WTC11 (cell line): ENCODE results near the gene CPB1. TPM values are rescaled to one million over a fixed set of nuclear protein-coding genes. Genes with fewer than 3 reads are reported as not detected.

Experiments used
- ATAC-seq: fragments of 200-7000 bp; cut with Tn5 transposase; 2 replicates; pipeline ENCODE4 v1.10.0; 2021; ENCODE audit warnings: mild to moderate bottlenecking, moderate library complexity
- CTCF ChIA-PET: fragments of 300-600 bp; sonication (Branson Sonifier 250); formaldehyde crosslinking; loops from one replicate; lab custom pipeline; 2021; ENCODE audit warnings: antibody characterized with exemption; lab: Charles Lee
- POLR2A ChIA-PET: fragments of 350-600 bp; sonication (Branson Sonifier 250); formaldehyde crosslinking; loops from one replicate; lab custom pipeline; 2021; ENCODE audit warnings: antibody characterized with exemption; lab: Charles Lee
- DNase-seq: peaks from one replicate; pipeline ENCODE4 v3.0.0; 2021; ENCODE audit warnings: low spot score
- H3K27ac Mint-ChIP-seq: 2 replicates; pipeline ENCODE4 v1.8.0; 2021; ENCODE audit warnings: mixed read lengths
- H3K27me3 Mint-ChIP-seq: 2 replicates; pipeline ENCODE4 v1.8.0; 2021; ENCODE audit warnings: low read depth, mild to moderate bottlenecking, moderate library complexity, mixed read lengths
- H3K36me3 Mint-ChIP-seq: 2 replicates; pipeline ENCODE4 v1.8.0; 2021; ENCODE audit warnings: mixed read lengths
- H3K4me1 Mint-ChIP-seq: 2 replicates; pipeline ENCODE4 v1.8.0; 2022; ENCODE audit warnings: mixed read lengths
- H3K4me3 Mint-ChIP-seq: 2 replicates; pipeline ENCODE4 v1.8.0; 2021; ENCODE audit warnings: mild to moderate bottlenecking, moderate library complexity, mixed read lengths
- H3K9me3 Mint-ChIP-seq: 2 replicates; pipeline ENCODE4 v1.8.0; 2021; ENCODE audit warnings: mixed read lengths
- JUN ChIP-seq: sonication (generic); formaldehyde crosslinking; IDR thresholded peaks from 2 replicates; pipeline ENCODE4 v1.8.0; 2023; ENCODE audit warnings: mild to moderate bottlenecking, missing genetic modification reagents
- NFATC4 ChIP-seq: fragments of 250-450 bp; sonication (Bioruptor Pico); IDR thresholded peaks from 2 replicates; pipeline ENCODE4 v1.9.0; 2021; ENCODE audit warnings: mild to moderate bottlenecking
- SOX15 ChIP-seq: fragments of 250-450 bp; sonication (Bioruptor Pico); IDR thresholded peaks from 2 replicates; pipeline ENCODE4 v1.9.0; 2021; ENCODE audit warnings: mild to moderate bottlenecking
- TCF7 ChIP-seq: sonication (generic); formaldehyde crosslinking; IDR thresholded peaks from 2 replicates; pipeline ENCODE4 v1.8.0; 2022; ENCODE audit warnings: mild to moderate bottlenecking, low read depth, missing genetic modification reagents, moderate library complexity
- TEAD1 ChIP-seq: sonication (generic); formaldehyde crosslinking; IDR thresholded peaks from 2 replicates; pipeline ENCODE4 v1.8.0; 2022; ENCODE audit warnings: mild to moderate bottlenecking, missing genetic modification reagents
- ZNF121 ChIP-seq: sonication (generic); formaldehyde crosslinking; IDR thresholded peaks from 2 replicates; pipeline ENCODE4 v1.8.0; 2023; ENCODE audit warnings: missing genetic modification reagents
- ZNF317 ChIP-seq: sonication (generic); formaldehyde crosslinking; IDR thresholded peaks from 2 replicates; pipeline ENCODE4 v1.8.1; 2023; ENCODE audit warnings: low read depth, mild to moderate bottlenecking, moderate library complexity, missing genetic modification reagents, borderline replicate concordance
- total RNA-seq: library from RNA; stranded (reverse); gene quantifications from 3 replicates; pipeline ENCODE4 v1.2.3, GENCODE V29; 2021
- TF ChIP-seq, protein P1 (sequence below): fragments of 250-450 bp; sonication (Bioruptor Pico); IDR thresholded peaks from 2 replicates; pipeline ENCODE4 v1.9.0; 2021; ENCODE audit warnings: moderate library complexity, mild to moderate bottlenecking, inconsistent platforms, borderline replicate concordance
- TF ChIP-seq, protein P2 (sequence below): sonication (generic); formaldehyde crosslinking; IDR thresholded peaks from 2 replicates; pipeline ENCODE4 v1.8.0; 2022; ENCODE audit warnings: mild to moderate bottlenecking, missing genetic modification reagents
- TF ChIP-seq, protein P3 (sequence below): sonication (generic); formaldehyde crosslinking; IDR thresholded peaks from 2 replicates; pipeline ENCODE4 v1.8.0; 2022; ENCODE audit warnings: mild to moderate bottlenecking, missing genetic modification reagents
- TF ChIP-seq, protein P4 (sequence below): sonication (generic); formaldehyde crosslinking; IDR thresholded peaks from 2 replicates; pipeline ENCODE4 v1.8.1; 2022; ENCODE audit warnings: low read depth, missing genetic modification reagents, borderline replicate concordance
- TF ChIP-seq, protein P5 (sequence below): sonication (generic); formaldehyde crosslinking; IDR thresholded peaks from 2 replicates; pipeline ENCODE4 v1.8.1; 2023; ENCODE audit warnings: mild to moderate bottlenecking, missing genetic modification reagents, moderate library complexity
- TF ChIP-seq, protein P6 (sequence below): sonication (generic); formaldehyde crosslinking; IDR thresholded peaks from 2 replicates; pipeline ENCODE4 v1.8.0; 2023; ENCODE audit warnings: missing genetic modification reagents, mild to moderate bottlenecking, borderline replicate concordance
- TF ChIP-seq, protein P7 (sequence below): sonication (generic); formaldehyde crosslinking; IDR thresholded peaks from 2 replicates; pipeline ENCODE4 v1.8.0; 2023; ENCODE audit warnings: mild to moderate bottlenecking, missing genetic modification reagents
- TF ChIP-seq, protein P8 (sequence below): fragments of 250-450 bp; sonication (Bioruptor Pico); IDR thresholded peaks from 2 replicates; pipeline ENCODE4 v1.9.0; 2021; ENCODE audit warnings: mild to moderate bottlenecking

Gene CPB1
- total RNA-seq, 1 experiment from 2014 or later = 5.0 TPM

DNA sequence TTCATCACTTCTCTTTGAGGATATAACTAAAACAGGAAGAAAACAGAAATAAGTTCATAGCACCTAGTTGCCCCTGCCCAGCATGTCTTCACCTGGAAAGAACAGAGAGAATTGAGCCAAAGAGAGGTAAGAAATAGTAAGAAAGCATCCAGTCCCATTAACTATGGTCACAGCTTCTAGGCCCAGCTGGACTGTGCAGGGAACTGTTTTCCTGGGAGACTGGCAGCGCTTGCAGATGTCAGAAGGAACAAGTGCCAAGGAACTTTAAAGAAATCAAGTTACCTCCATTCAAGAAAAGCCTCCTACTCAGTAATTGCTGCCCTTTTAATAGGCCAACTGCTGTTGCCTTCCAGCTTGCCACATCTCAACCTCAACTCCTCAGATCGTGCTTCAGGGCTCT is 17.8 kb upstream of the CPB1 start:
- CTCF ChIA-PET = interaction anchor here (1.0 kb wide), 1 partner anchor 51 kb away, joined by 3 read pairs; no protein-coding TSS in a partner anchor
- DNase-seq = no peak
- no peak for ATAC-seq
- peaks cover 21% of the 10 kb centered on the region for H3K4me1 Mint-ChIP-seq
- no peaks in the 10 kb centered on the region; the same call in 1 of the 2 replicates for H3K27me3 Mint-ChIP-seq
- peaks cover 3% of the 10 kb centered on the region; the same call in 1 of the 2 replicates for H3K36me3 Mint-ChIP-seq
- peaks cover 17% of the 10 kb centered on the region for H3K9me3 Mint-ChIP-seq
- TF ChIP-seq, protein P1, sequence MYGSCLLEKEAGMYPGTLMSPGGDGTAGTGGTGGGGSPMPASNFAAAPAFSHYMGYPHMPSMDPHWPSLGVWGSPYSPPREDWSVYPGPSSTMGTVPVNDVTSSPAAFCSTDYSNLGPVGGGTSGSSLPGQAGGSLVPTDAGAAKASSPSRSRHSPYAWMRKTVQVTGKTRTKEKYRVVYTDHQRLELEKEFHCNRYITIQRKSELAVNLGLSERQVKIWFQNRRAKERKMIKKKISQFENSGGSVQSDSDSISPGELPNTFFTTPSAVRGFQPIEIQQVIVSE = no peak
- TF ChIP-seq, protein P2, sequence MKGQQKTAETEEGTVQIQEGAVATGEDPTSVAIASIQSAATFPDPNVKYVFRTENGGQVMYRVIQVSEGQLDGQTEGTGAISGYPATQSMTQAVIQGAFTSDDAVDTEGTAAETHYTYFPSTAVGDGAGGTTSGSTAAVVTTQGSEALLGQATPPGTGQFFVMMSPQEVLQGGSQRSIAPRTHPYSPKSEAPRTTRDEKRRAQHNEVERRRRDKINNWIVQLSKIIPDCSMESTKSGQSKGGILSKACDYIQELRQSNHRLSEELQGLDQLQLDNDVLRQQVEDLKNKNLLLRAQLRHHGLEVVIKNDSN (CRISPR knock-in tag) = no peak
- TF ChIP-seq TCF7 (CRISPR knock-in tag) = no peak
- no peak for TF ChIP-seq JUN (CRISPR knock-in tag)
- TF ChIP-seq, protein P3, sequence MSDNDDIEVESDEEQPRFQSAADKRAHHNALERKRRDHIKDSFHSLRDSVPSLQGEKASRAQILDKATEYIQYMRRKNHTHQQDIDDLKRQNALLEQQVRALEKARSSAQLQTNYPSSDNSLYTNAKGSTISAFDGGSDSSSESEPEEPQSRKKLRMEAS = no peak
- TF ChIP-seq ZNF121 (CRISPR knock-in tag) = no peak
- H3K4me3 Mint-ChIP-seq = no peak overlapping the region
- POLR2A ChIA-PET = no interaction called here
- H3K27ac Mint-ChIP-seq = no peak overlapping the region

DNA sequence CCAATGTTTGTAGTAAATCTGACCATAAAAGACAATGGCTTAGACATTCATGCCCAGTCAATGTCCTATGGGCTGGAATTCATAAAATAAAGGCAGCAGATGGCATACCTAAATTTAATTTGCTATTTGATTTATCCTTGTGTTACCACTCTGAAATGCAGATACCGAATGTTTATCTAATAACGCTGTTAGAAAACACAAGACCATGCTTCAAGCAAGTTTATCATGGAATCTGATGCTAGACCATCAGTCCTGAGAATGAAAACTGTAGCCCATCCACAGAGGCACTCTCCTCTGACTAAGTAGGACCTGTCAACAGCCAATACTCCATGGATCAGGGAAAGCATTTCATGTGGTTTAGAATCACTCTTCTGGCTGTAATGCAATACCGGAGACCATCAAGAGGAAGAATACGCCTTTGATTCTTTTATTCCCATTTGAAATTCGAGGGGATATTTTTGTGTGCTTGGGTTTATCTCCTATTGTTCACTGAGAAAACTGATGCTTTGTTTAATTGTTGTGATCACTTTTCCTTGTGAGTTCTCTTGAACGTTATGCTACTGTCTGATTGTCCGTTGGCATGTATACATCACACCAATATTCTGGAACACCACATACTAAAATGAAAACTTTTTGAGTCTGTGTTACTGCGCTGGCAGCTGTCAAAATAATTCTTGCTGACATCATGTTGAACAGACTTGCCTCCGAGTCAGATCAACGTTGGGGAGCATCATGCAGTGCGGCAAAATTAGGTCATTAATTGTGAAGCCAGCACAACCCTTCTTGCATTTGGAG is 12.1 kb upstream of the CPB1 start:
- DNase-seq (no peak), ATAC-seq (no peak)
- H3K27me3 Mint-ChIP-seq = no peaks in the 10 kb centered on the region; the same call in 1 of the 2 replicates
- CTCF ChIA-PET = no interaction called here
- peaks cover 3% of the 10 kb centered on the region; the same call in 1 of the 2 replicates for H3K36me3 Mint-ChIP-seq
- H3K4me3 Mint-ChIP-seq = no peak overlapping the region
- TF ChIP-seq, protein P4, sequence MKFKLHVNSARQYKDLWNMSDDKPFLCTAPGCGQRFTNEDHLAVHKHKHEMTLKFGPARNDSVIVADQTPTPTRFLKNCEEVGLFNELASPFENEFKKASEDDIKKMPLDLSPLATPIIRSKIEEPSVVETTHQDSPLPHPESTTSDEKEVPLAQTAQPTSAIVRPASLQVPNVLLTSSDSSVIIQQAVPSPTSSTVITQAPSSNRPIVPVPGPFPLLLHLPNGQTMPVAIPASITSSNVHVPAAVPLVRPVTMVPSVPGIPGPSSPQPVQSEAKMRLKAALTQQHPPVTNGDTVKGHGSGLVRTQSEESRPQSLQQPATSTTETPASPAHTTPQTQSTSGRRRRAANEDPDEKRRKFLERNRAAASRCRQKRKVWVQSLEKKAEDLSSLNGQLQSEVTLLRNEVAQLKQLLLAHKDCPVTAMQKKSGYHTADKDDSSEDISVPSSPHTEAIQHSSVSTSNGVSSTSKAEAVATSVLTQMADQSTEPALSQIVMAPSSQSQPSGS = no peak
- TF ChIP-seq, protein P5, sequence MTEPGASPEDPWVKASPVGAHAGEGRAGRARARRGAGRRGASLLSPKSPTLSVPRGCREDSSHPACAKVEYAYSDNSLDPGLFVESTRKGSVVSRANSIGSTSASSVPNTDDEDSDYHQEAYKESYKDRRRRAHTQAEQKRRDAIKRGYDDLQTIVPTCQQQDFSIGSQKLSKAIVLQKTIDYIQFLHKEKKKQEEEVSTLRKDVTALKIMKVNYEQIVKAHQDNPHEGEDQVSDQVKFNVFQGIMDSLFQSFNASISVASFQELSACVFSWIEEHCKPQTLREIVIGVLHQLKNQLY (CRISPR knock-in tag) = no peak
- TF ChIP-seq, protein P6, sequence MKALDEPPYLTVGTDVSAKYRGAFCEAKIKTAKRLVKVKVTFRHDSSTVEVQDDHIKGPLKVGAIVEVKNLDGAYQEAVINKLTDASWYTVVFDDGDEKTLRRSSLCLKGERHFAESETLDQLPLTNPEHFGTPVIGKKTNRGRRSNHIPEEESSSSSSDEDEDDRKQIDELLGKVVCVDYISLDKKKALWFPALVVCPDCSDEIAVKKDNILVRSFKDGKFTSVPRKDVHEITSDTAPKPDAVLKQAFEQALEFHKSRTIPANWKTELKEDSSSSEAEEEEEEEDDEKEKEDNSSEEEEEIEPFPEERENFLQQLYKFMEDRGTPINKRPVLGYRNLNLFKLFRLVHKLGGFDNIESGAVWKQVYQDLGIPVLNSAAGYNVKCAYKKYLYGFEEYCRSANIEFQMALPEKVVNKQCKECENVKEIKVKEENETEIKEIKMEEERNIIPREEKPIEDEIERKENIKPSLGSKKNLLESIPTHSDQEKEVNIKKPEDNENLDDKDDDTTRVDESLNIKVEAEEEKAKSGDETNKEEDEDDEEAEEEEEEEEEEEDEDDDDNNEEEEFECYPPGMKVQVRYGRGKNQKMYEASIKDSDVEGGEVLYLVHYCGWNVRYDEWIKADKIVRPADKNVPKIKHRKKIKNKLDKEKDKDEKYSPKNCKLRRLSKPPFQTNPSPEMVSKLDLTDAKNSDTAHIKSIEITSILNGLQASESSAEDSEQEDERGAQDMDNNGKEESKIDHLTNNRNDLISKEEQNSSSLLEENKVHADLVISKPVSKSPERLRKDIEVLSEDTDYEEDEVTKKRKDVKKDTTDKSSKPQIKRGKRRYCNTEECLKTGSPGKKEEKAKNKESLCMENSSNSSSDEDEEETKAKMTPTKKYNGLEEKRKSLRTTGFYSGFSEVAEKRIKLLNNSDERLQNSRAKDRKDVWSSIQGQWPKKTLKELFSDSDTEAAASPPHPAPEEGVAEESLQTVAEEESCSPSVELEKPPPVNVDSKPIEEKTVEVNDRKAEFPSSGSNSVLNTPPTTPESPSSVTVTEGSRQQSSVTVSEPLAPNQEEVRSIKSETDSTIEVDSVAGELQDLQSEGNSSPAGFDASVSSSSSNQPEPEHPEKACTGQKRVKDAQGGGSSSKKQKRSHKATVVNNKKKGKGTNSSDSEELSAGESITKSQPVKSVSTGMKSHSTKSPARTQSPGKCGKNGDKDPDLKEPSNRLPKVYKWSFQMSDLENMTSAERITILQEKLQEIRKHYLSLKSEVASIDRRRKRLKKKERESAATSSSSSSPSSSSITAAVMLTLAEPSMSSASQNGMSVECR = no peak
- TF ChIP-seq, protein P7, sequence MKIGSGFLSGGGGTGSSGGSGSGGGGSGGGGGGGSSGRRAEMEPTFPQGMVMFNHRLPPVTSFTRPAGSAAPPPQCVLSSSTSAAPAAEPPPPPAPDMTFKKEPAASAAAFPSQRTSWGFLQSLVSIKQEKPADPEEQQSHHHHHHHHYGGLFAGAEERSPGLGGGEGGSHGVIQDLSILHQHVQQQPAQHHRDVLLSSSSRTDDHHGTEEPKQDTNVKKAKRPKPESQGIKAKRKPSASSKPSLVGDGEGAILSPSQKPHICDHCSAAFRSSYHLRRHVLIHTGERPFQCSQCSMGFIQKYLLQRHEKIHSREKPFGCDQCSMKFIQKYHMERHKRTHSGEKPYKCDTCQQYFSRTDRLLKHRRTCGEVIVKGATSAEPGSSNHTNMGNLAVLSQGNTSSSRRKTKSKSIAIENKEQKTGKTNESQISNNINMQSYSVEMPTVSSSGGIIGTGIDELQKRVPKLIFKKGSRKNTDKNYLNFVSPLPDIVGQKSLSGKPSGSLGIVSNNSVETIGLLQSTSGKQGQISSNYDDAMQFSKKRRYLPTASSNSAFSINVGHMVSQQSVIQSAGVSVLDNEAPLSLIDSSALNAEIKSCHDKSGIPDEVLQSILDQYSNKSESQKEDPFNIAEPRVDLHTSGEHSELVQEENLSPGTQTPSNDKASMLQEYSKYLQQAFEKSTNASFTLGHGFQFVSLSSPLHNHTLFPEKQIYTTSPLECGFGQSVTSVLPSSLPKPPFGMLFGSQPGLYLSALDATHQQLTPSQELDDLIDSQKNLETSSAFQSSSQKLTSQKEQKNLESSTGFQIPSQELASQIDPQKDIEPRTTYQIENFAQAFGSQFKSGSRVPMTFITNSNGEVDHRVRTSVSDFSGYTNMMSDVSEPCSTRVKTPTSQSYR (CRISPR knock-in tag) = no peak
- TF ChIP-seq SOX15 (no peak), ZNF317 (no peak), TEAD1 (CRISPR knock-in tag) (no peak), NFATC4 (CRISPR knock-in tag) (no peak)
- TF ChIP-seq, protein P8, sequence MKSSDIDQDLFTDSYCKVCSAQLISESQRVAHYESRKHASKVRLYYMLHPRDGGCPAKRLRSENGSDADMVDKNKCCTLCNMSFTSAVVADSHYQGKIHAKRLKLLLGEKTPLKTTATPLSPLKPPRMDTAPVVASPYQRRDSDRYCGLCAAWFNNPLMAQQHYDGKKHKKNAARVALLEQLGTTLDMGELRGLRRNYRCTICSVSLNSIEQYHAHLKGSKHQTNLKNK = no peak
- TF ChIP-seq, all 79 proteins: peak for 0
- H3K9me3 Mint-ChIP-seq = peaks cover 17% of the 10 kb centered on the region
- no peak overlapping the region for H3K27ac Mint-ChIP-seq
- peaks cover 13% of the 10 kb centered on the region for H3K4me1 Mint-ChIP-seq
- POLR2A ChIA-PET = no interaction called here
